GM12878 (cell line): ENCODE data around the gene BBS9.

Source experiments
- ATF2 ChIP-seq: IDR thresholded peaks from 2 replicates; pipeline ENCODE4 v1.6.1; 2012; ENCODE audit warnings: low read length, inconsistent platforms
- BACH1 ChIP-seq: fragments of 450-650 bp; IDR thresholded peaks from 2 replicates; pipeline ENCODE4 v1.6.1; 2017; ENCODE audit warnings: mild to moderate bottlenecking, borderline replicate concordance
- CREB1 ChIP-seq: IDR thresholded peaks from 2 replicates; pipeline ENCODE4 v1.6.1; 2012; ENCODE audit warnings: low read depth, mild to moderate bottlenecking, inconsistent platforms
- EGR1 ChIP-seq, 2 experiments: IDR thresholded peaks; 1 replicate in 1 of 2; 2 replicates in 1 of 2; pipeline ENCODE4 v1.6.1; 2011 to 2012; ENCODE audit warnings: low read depth in 2 of 2, low read length in 2 of 2, borderline replicate concordance in 1 of 2, mild to moderate bottlenecking in 1 of 2, moderate library complexity in 1 of 2
- EP300 ChIP-seq, 2 experiments: fragments of 150-350 bp in 1 of 2; IDR thresholded peaks; 2 replicates each; pipeline ENCODE4 v1.6.1; 2011 to 2012; ENCODE audit warnings: low read depth in 2 of 2, low read length in 2 of 2, borderline replicate concordance in 1 of 2, improper control_type of control experiment in 1 of 2, inconsistent platforms in 1 of 2; ENCODE audit not compliant: control insufficient read depth in 1 of 2
- NRF1 ChIP-seq: conservative IDR thresholded peaks from 2 replicates; pipeline ENCODE4 v1.6.1; 2011; ENCODE audit warnings: mild to moderate bottlenecking, low read depth, low read length, improper control_type of control experiment
- POLR2AphosphoS5 ChIP-seq: IDR thresholded peaks from 2 replicates; pipeline ENCODE4 v1.6.1; 2011; ENCODE audit warnings: mild to moderate bottlenecking, low read length, inconsistent platforms
- RCOR1 ChIP-seq: conservative IDR thresholded peaks from 2 replicates; pipeline ENCODE4 v1.6.1; 2012; ENCODE audit warnings: low read depth, low read length, improper control_type of control experiment
- RFX5 ChIP-seq: IDR thresholded peaks from 2 replicates; pipeline ENCODE4 v1.6.1; 2011; ENCODE audit warnings: low read depth, low read length, improper control_type of control experiment
- SKIL ChIP-seq: fragments of 450-650 bp; IDR thresholded peaks from 2 replicates; pipeline ENCODE4 v1.6.1; 2017; ENCODE audit warnings: mild to moderate bottlenecking, low read depth, inconsistent platforms; ENCODE audit not compliant: poor library complexity, severe bottlenecking
- SMC3 ChIP-seq: IDR thresholded peaks from 2 replicates; pipeline ENCODE4 v1.6.1; 2011; ENCODE audit warnings: low read length, improper control_type of control experiment, borderline replicate concordance
- TCF12 ChIP-seq: IDR thresholded peaks from 2 replicates; pipeline ENCODE4 v1.6.1; 2011; ENCODE audit warnings: low read depth, mild to moderate bottlenecking, low read length
- ZSCAN29 ChIP-seq: fragments of 450-650 bp; IDR thresholded peaks from 2 replicates; pipeline ENCODE4 v1.6.1; 2017; ENCODE audit warnings: mild to moderate bottlenecking, moderate library complexity

DNA sequence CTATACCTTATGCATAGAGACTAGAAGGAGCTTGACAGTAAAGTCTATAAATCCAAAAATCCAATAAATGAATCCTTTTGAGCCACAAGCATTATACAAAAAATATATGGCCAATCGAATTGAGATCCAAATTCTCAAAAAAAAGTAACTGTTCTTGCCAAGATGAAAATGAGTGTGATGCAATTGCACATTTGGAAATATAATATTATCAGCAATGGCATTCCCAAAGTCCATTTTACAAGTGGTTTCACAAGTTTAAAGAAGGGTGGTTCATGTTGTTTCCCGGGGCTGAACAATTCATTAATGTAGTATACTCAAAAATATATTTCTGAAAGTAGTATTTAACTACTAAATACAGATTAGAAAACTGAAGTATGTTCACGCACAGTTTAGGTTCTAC lies 27.5 kb upstream of the BBS9 start:
- TF ChIP-seq ZSCAN29 (no peak), EP300 (IDR thresholded peaks at IDR 0.05; ENCODE audit: borderline replicate concordance in 1 of 2, control insufficient read depth in 1 of 2, low read depth in 2 of 2, low read length in 2 of 2) (no peak), RFX5 (no peak), SMC3 (no peak), SKIL (no peak), RCOR1 (no peak), ATF2 (no peak), NRF1 (no peak), TCF12 (no peak), EGR1 (IDR thresholded peaks at IDR 0.05; ENCODE audit: borderline replicate concordance in 1 of 2, low read depth in 2 of 2, low read length in 2 of 2) (no peak), BACH1 (no peak), CREB1 (no peak), POLR2AphosphoS5 (no peak)
